SK-N-SH (cell line): ENCODE measurements around the gene PDZD2. TPM values are rescaled to one million over a fixed set of nuclear protein-coding genes. Genes with fewer than 3 reads are reported as not detected.

ENCODE experiments used
- CTCF ChIA-PET: fragments of 300-600, 350-600 bp; formaldehyde crosslinking; extraction: SDS; loops from one replicate; lab custom pipeline; 2021; lab: Yijun Ruan, JAX
- POLR2A ChIA-PET: fragments of 350-600 bp; sonication (Branson Sonifier 250); formaldehyde crosslinking; extraction: SDS; loops from one replicate; lab custom pipeline; 2020; ENCODE audit warnings: antibody characterized with exemption, inconsistent platforms; lab: Yijun Ruan, JAX
- DNase-seq: peaks from one replicate; pipeline ENCODE4 v3.0.0; 2012
- H2AFZ ChIP-seq: fragments of 200-600 bp; sonication (generic); 2 replicates; pipeline ENCODE4 v1.8.1; 2016; ENCODE audit warnings: antibody characterized with exemption, mild to moderate bottlenecking, low read depth
- H3F3A ChIP-seq: fragments of 200-600 bp; sonication (generic); replicated peaks from 2 replicates; pipeline ENCODE3; 2016; ENCODE audit warnings: antibody characterized with exemption, mild to moderate bottlenecking; ENCODE audit not compliant: insufficient read depth
- H3K27ac ChIP-seq, 2 experiments: fragments of 200-500 bp in 1 of 2; fragments of 200-600 bp in 1 of 2; sonication (Bioruptor generic) in 1 of 2; sonication (generic), shearing (Covaris generic) in 1 of 2; 2 replicates each; pipeline versions ENCODE4 v1.5.1 to v1.6.1; 2014 to 2016; ENCODE audit warnings: low read depth in 2 of 2, inconsistent platforms in 1 of 2, low read length in 1 of 2, mild to moderate bottlenecking in 1 of 2, mixed read lengths in 1 of 2
- H3K27me3 ChIP-seq: fragments of 200-600 bp; sonication (generic), shearing (Covaris generic); 2 replicates; pipeline ENCODE4 v1.6.1; 2016; ENCODE audit warnings: mixed run types; ENCODE audit not compliant: insufficient read depth
- H3K36me3 ChIP-seq, 2 experiments: fragments of 200-500 bp in 1 of 2; fragments of 200-600 bp in 1 of 2; sonication (Bioruptor generic) in 1 of 2; sonication (generic) in 1 of 2; replicated peaks in 1 of 2; 2 replicates each; pipeline versions ENCODE3 to v1.5.1; 2014 to 2016; ENCODE audit warnings: low read length in 1 of 2, mild to moderate bottlenecking in 1 of 2; ENCODE audit not compliant: insufficient read depth in 2 of 2, control insufficient read depth in 1 of 2
- H3K4me1 ChIP-seq, 2 experiments: fragments of 200-500 bp in 1 of 2; fragments of 200-600 bp in 1 of 2; sonication (Bioruptor generic) in 1 of 2; sonication (generic), shearing (Covaris generic) in 1 of 2; 2 replicates each; pipeline versions ENCODE4 v1.5.1 to v1.6.1; 2014 to 2016; ENCODE audit warnings: low read depth in 1 of 2, low read length in 1 of 2, mixed run types in 1 of 2; ENCODE audit not compliant: insufficient read depth in 2 of 2, control insufficient read depth in 1 of 2
- H3K4me2 ChIP-seq: fragments of 200-600 bp; sonication (generic), shearing (Covaris generic); 2 replicates; pipeline ENCODE4 v1.6.1; 2017; ENCODE audit warnings: mixed run types
- H3K4me3 ChIP-seq, 2 experiments: fragments of 200-500 bp in 1 of 2; fragments of 200-600 bp in 1 of 2; sonication (Bioruptor generic) in 1 of 2; sonication (generic), shearing (Covaris generic) in 1 of 2; 2 replicates each; pipeline versions ENCODE4 v1.5.1 to v1.8.1; 2014 to 2016; ENCODE audit warnings: low read depth in 2 of 2, inconsistent platforms in 1 of 2, low read length in 1 of 2, mild to moderate bottlenecking in 1 of 2, mixed read lengths in 1 of 2, moderate library complexity in 1 of 2
- H3K79me2 ChIP-seq: fragments of 200-600 bp; sonication (generic); 2 replicates; pipeline ENCODE4 v1.8.1; 2017; ENCODE audit warnings: mild to moderate bottlenecking; ENCODE audit not compliant: insufficient read depth
- H3K9ac ChIP-seq: fragments of 200-600 bp; sonication (generic); 2 replicates; pipeline ENCODE4 v1.6.1; 2017; ENCODE audit warnings: mixed run types
- H3K9me2 ChIP-seq: fragments of 200-600 bp; sonication (generic); 2 replicates; pipeline ENCODE4 v1.6.1; 2017; ENCODE audit warnings: mixed run types
- H3K9me3 ChIP-seq: fragments of 200-600 bp; sonication (generic); 2 replicates; pipeline ENCODE4 v1.6.1; 2017; ENCODE audit warnings: mixed run types, mild to moderate bottlenecking, moderate library complexity
- H4K20me1 ChIP-seq: fragments of 200-600 bp; sonication (generic); 2 replicates; pipeline ENCODE4 v1.6.1; 2017; ENCODE audit warnings: mild to moderate bottlenecking, mixed run types; ENCODE audit not compliant: insufficient read depth
- CHD2 ChIP-seq: fragments of 150-350 bp; IDR thresholded peaks from 2 replicates; pipeline ENCODE4 v1.6.1; 2018; ENCODE audit warnings: low read length; ENCODE audit not compliant: partially characterized antibody
- EP300 ChIP-seq, 2 experiments: IDR thresholded peaks; 2 replicates each; pipeline versions ENCODE4 v1.4.0 to v1.6.1; 2012; ENCODE audit warnings: borderline replicate concordance in 1 of 2, low read depth in 1 of 2, low read length in 1 of 2
- EZH2phosphoT487 ChIP-seq: fragments of 200-600 bp; sonication (generic); IDR thresholded peaks from 2 replicates; pipeline ENCODE4 v1.6.1; 2017; ENCODE audit warnings: low read depth, mixed run types, mild to moderate bottlenecking, antibody characterized with exemption, moderate library complexity, borderline replicate concordance
- GABPA ChIP-seq: IDR thresholded peaks from 2 replicates; pipeline ENCODE4 v1.4.0; 2012; ENCODE audit warnings: low read depth, mild to moderate bottlenecking
- GATA2 ChIP-seq: sonication (generic); formaldehyde crosslinking; IDR thresholded peaks from 2 replicates; pipeline ENCODE4 v1.5.0; 2020; ENCODE audit warnings: mild to moderate bottlenecking, missing genetic modification reagents
- JUND ChIP-seq: IDR thresholded peaks from 2 replicates; pipeline ENCODE4 v1.4.0; 2012
- NRF1 ChIP-seq: IDR thresholded peaks from 2 replicates; pipeline ENCODE4 v1.6.1; 2012; ENCODE audit warnings: low read depth, mild to moderate bottlenecking, low read length
- PBX3 ChIP-seq: IDR thresholded peaks from 2 replicates; pipeline ENCODE4; 2012
- POLR2AphosphoS5 ChIP-seq: IDR thresholded peaks from 2 replicates; pipeline ENCODE4 v1.6.1; 2012; ENCODE audit warnings: low read depth, low read length
- RAD21 ChIP-seq: IDR thresholded peaks from 2 replicates; pipeline ENCODE4 v1.6.1; 2012; ENCODE audit warnings: mild to moderate bottlenecking, low read length
- RCOR1 ChIP-seq: fragments of 150-350 bp; IDR thresholded peaks from 2 replicates; pipeline ENCODE4 v1.6.1; 2017; ENCODE audit warnings: antibody characterized with exemption, low read length
- RFX5 ChIP-seq: IDR thresholded peaks from 2 replicates; pipeline ENCODE4 v1.6.1; 2012; ENCODE audit warnings: mild to moderate bottlenecking, improper control_type of control experiment, low read length
- SIN3A ChIP-seq: IDR thresholded peaks from 2 replicates; pipeline ENCODE4 v1.6.1; 2012; ENCODE audit warnings: low read depth, mild to moderate bottlenecking, low read length, moderate library complexity, borderline replicate concordance
- TAF1 ChIP-seq: IDR thresholded peaks from 2 replicates; pipeline ENCODE4 v1.6.1; 2012; ENCODE audit warnings: low read depth, mild to moderate bottlenecking, low read length, moderate library complexity, borderline replicate concordance
- TCF12 ChIP-seq: IDR thresholded peaks from 2 replicates; pipeline ENCODE4 v1.4.0; 2012
- USF1 ChIP-seq: IDR thresholded peaks from 2 replicates; pipeline ENCODE4 v1.4.0; 2012; ENCODE audit warnings: low read depth, borderline replicate concordance
- ZBTB33 ChIP-seq: IDR thresholded peaks from 2 replicates; pipeline ENCODE4 v1.4.0; 2012; ENCODE audit warnings: low read depth, borderline replicate concordance
- WGBS: methylation state at CpG from one replicate; pipeline ENCODE4 v1.1.6; 2017; ENCODE audit warnings: low lambda C conversion rate; 5-methylcytosine and 5-hydroxymethylcytosine counted together
- polyA plus RNA-seq, 3 experiments: library from polyadenylated mRNA; depleted of rRNA; stranded (reverse); fragments of >200 nt; gene quantifications; 2 replicates each; pipeline ENCODE4 v1.2.3, GENCODE V29; 2012
- TF ChIP-seq, protein P1 (sequence below): IDR thresholded peaks from 2 replicates; pipeline ENCODE4 v1.4.0; 2012; ENCODE audit warnings: low read depth
- TF ChIP-seq, protein P2 (sequence below): fragments of 150-350 bp; IDR thresholded peaks from 2 replicates; pipeline ENCODE4 v1.6.1; 2017; ENCODE audit warnings: antibody characterized with exemption, low read length, low read depth, borderline replicate concordance

The PDZD2 gene
- polyA plus RNA-seq, 1 of the 3 experiments (the other 2 are of a cell fraction) = 0.13 TPM

DNA sequence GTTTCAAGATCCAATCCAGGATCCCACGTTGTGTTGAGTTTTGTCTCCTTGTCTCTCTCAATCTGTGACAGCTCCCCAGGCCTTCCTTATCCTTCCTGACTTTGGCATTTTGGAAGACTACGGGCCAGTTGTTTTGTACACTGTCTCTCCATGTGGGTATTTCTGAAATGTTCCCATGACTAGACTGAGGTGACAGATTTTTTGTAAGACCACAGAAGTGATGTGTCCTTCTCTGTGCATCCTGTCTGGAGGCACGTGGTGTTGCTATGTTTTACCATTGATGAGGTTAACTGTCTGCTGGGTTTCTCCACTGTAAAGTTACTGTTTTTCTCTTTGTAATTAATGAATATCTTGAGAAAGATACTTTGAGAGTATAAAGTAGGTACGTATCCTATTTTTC, 15.7 kb upstream of the PDZD2 start:
- H3K27me3 ChIP-seq = no peaks in the 10 kb centered on the region
- CTCF ChIA-PET = no interaction called here
- TF ChIP-seq JUND (no peak), GABPA (no peak), PBX3 (no peak), TAF1 (no peak), RCOR1 (no peak), POLR2AphosphoS5 (no peak), RAD21 (no peak), USF1 (no peak), EZH2phosphoT487 (no peak), EP300 (IDR thresholded peaks at IDR 0.05; ENCODE audit: borderline replicate concordance in 1 of 2, low read depth in 1 of 2, low read length in 1 of 2) (no peak), NRF1 (no peak), GATA2 (CRISPR knock-in tag) (no peak), RFX5 (no peak), SIN3A (no peak), ZBTB33 (no peak), CHD2 (no peak), TCF12 (no peak)
- TF ChIP-seq, protein P1, sequence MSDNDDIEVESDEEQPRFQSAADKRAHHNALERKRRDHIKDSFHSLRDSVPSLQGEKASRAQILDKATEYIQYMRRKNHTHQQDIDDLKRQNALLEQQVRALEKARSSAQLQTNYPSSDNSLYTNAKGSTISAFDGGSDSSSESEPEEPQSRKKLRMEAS = no peak
- TF ChIP-seq, protein P2, sequence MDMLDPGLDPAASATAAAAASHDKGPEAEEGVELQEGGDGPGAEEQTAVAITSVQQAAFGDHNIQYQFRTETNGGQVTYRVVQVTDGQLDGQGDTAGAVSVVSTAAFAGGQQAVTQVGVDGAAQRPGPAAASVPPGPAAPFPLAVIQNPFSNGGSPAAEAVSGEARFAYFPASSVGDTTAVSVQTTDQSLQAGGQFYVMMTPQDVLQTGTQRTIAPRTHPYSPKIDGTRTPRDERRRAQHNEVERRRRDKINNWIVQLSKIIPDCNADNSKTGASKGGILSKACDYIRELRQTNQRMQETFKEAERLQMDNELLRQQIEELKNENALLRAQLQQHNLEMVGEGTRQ = no peak
- TF ChIP-seq, all 33 proteins: peak for 0
- H3K9me2 ChIP-seq = no peaks in the 10 kb centered on the region
- no peaks in the 10 kb centered on the region for H4K20me1 ChIP-seq
- peaks cover 0 to 16% of the 10 kb centered on the region in 2 experiments; a peak in 2 of 4 replicates for H3K4me1 ChIP-seq
- H3K36me3 ChIP-seq = no peaks in the 10 kb centered on the region
- no peaks in the 10 kb centered on the region for H3K79me2 ChIP-seq
- H3F3A ChIP-seq = no peaks in the 10 kb centered on the region
- WGBS = 30% methylated on average over 4 of the region's 4 CpGs
- H3K4me2 ChIP-seq = no peak overlapping the region
- H3K9me3 ChIP-seq = no peaks in the 10 kb centered on the region
- H3K27ac ChIP-seq = no peak overlapping the region
- DNase-seq = no peak
- no peak overlapping the region for H2AFZ ChIP-seq
- POLR2A ChIA-PET = no interaction called here
- H3K9ac ChIP-seq = no peak overlapping the region
- no peak overlapping the region for H3K4me3 ChIP-seq
